RWPE2 (cell line): ENCODE data around the gene RGS12.

ENCODE experiments used
- ATAC-seq: fragments of 200-7000 bp; cut with Tn5 transposase; 3 replicates; pipeline ENCODE4 v1.9.1; 2021; ENCODE audit warnings: low read depth
- DNase-seq: peaks from one replicate; pipeline ENCODE4 v3.0.0-alpha.2; 2020; ENCODE audit warnings: low spot score
- H3K27ac ChIP-seq: fragments of 450-650 bp; 2 replicates; pipeline ENCODE4 v1.5.1; 2017; ENCODE audit warnings: mild to moderate bottlenecking; ENCODE audit not compliant: poor library complexity, severe bottlenecking
- H3K27me3 ChIP-seq: fragments of 250-450 bp; sonication (Bioruptor Pico); 2 replicates; pipeline ENCODE4 v1.5.1; 2021; ENCODE audit warnings: mild to moderate bottlenecking, moderate library complexity; ENCODE audit not compliant: insufficient read depth, poor library complexity, severe bottlenecking
- H3K36me3 ChIP-seq: fragments of 250-450 bp; sonication (Bioruptor Pico); 2 replicates; pipeline ENCODE4 v1.5.1; 2020; ENCODE audit warnings: low read depth, mild to moderate bottlenecking, moderate library complexity
- H3K4me1 ChIP-seq: fragments of 250-450 bp; sonication (Bioruptor Pico); 2 replicates; pipeline ENCODE4 v1.5.1; 2021; ENCODE audit warnings: mild to moderate bottlenecking, moderate library complexity; ENCODE audit not compliant: insufficient read depth, poor library complexity, severe bottlenecking
- H3K4me3 ChIP-seq: fragments of 250-450 bp; sonication (Bioruptor Pico); 2 replicates; pipeline ENCODE4 v1.5.1; 2021; ENCODE audit warnings: mild to moderate bottlenecking, moderate library complexity; ENCODE audit not compliant: severe bottlenecking
- H3K9me3 ChIP-seq: fragments of 250-450 bp; sonication (Bioruptor Pico); 2 replicates; pipeline ENCODE4 v1.5.1; 2021; ENCODE audit warnings: mild to moderate bottlenecking, moderate library complexity; ENCODE audit not compliant: severe bottlenecking
- TF ChIP-seq, protein P1 (sequence below): fragments of 450-650 bp; IDR thresholded peaks from one replicate; pipeline ENCODE4 v1.5.1; 2017; ENCODE audit warnings: mild to moderate bottlenecking, moderate library complexity; ENCODE audit not compliant: poor library complexity, severe bottlenecking

Gene RGS12

DNA sequence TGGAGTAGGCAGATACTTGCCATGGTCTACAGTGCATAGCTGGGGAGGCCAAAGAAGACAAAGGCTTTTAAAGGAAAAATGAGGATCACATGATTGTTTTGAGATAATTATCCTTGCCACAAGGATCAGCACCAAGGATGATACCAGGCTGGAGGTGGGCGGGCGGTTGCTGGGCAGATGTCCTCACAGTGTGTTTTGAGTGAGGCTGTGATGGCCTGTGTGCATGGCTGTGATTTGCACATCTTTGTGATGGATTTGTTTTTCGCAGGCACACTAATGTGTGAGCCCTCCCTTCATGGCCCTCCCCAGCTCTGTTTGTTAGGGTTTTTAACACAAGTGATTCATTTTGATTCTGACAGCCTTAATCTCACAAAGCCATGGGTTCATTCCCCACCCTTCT, 46.8 kb downstream of the RGS12 start:
- ATAC-seq: no peak
- TF ChIP-seq, protein P1, sequence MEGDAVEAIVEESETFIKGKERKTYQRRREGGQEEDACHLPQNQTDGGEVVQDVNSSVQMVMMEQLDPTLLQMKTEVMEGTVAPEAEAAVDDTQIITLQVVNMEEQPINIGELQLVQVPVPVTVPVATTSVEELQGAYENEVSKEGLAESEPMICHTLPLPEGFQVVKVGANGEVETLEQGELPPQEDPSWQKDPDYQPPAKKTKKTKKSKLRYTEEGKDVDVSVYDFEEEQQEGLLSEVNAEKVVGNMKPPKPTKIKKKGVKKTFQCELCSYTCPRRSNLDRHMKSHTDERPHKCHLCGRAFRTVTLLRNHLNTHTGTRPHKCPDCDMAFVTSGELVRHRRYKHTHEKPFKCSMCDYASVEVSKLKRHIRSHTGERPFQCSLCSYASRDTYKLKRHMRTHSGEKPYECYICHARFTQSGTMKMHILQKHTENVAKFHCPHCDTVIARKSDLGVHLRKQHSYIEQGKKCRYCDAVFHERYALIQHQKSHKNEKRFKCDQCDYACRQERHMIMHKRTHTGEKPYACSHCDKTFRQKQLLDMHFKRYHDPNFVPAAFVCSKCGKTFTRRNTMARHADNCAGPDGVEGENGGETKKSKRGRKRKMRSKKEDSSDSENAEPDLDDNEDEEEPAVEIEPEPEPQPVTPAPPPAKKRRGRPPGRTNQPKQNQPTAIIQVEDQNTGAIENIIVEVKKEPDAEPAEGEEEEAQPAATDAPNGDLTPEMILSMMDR: no peak
- no peak overlapping the region for H3K4me3 ChIP-seq
- no peaks in the 10 kb centered on the region for H3K9me3 ChIP-seq
- no peaks in the 10 kb centered on the region for H3K27me3 ChIP-seq
- no peak overlapping the region for H3K27ac ChIP-seq
- H3K4me1 ChIP-seq: no peaks in the 10 kb centered on the region
- no peak for DNase-seq
- H3K36me3 ChIP-seq: no peaks in the 10 kb centered on the region

GRCh38 chr4:3340038-3340699, 47.3 kb downstream of the RGS12 start:
- no peaks in the 10 kb centered on the region for H3K4me1 ChIP-seq
- H3K4me3 ChIP-seq: no peak overlapping the region
- H3K27ac ChIP-seq: no peak overlapping the region
- no peaks in the 10 kb centered on the region for H3K27me3 ChIP-seq
- ATAC-seq (no peak), DNase-seq (no peak)
- H3K36me3 ChIP-seq: no peaks in the 10 kb centered on the region
- H3K9me3 ChIP-seq: no peaks in the 10 kb centered on the region
- TF ChIP-seq, protein P1: no peak

GRCh38 chr4:3340700-3341083, 47.9 kb downstream of the RGS12 start:
- no peak overlapping the region for H3K4me3 ChIP-seq
- no peak for DNase-seq
- H3K4me1 ChIP-seq: no peaks in the 10 kb centered on the region
- H3K36me3 ChIP-seq: no peaks in the 10 kb centered on the region
- no peak overlapping the region for H3K27ac ChIP-seq
- TF ChIP-seq, protein P1: peak; percentile 35
- ATAC-seq: peak; percentile 69
- H3K27me3 ChIP-seq: no peaks in the 10 kb centered on the region
- H3K9me3 ChIP-seq: no peaks in the 10 kb centered on the region

GRCh38 chr4:3341760-3342159, 48.9 kb downstream of the RGS12 start:
- ATAC-seq (no peak), DNase-seq (no peak)
- no peaks in the 10 kb centered on the region for H3K4me1 ChIP-seq
- H3K9me3 ChIP-seq: no peaks in the 10 kb centered on the region
- no peaks in the 10 kb centered on the region for H3K36me3 ChIP-seq
- no peaks in the 10 kb centered on the region for H3K27me3 ChIP-seq
- no peak overlapping the region for H3K4me3 ChIP-seq
- H3K27ac ChIP-seq: no peak overlapping the region
- TF ChIP-seq, protein P1: no peak

GRCh38 chr4:3342182-3342854, 49.5 kb downstream of the RGS12 start:
- ATAC-seq (0 out of 3 replicates have a peak, but pooled peaks have one; percentile 11), DNase-seq (no peak)

More at GRCh38 chr4:3342182-3342854, 49.5 kb downstream of the RGS12 start:
- no peaks in the 10 kb centered on the region for H3K36me3 ChIP-seq
- no peaks in the 10 kb centered on the region for H3K4me1 ChIP-seq
- no peaks in the 10 kb centered on the region for H3K27me3 ChIP-seq
- H3K9me3 ChIP-seq: no peaks in the 10 kb centered on the region
- H3K4me3 ChIP-seq: no peak overlapping the region
- H3K27ac ChIP-seq: no peak overlapping the region
- TF ChIP-seq, protein P1: no peak
